ENCODE results near the gene GRIN2C.

The GRIN2C gene

GRCh38 chr17:74903034-74903433 lies 43.3 kb upstream of the GRIN2C start:
- TF ChIP-seq CTCF (IDR thresholded peaks at IDR 0.05; ENCODE audit: low read depth, low read length) (no peak), POLR2A (IDR thresholded peaks at IDR 0.05; ENCODE audit: extremely low read depth, insufficient read length) (no peak)
- DNase-seq (ENCODE audit: low read depth) = no peak

GRCh38 chr17:74901353-74902135 lies 41.9 kb upstream of the GRIN2C start:
- no peak for DNase-seq (ENCODE audit: low read depth)
- H3K4me3 ChIP-seq (ENCODE audit: low read depth, low read length) = no peak overlapping the region
- TF ChIP-seq POLR2A (IDR thresholded peaks at IDR 0.05; ENCODE audit: extremely low read depth, insufficient read length) (no peak), MAX (IDR thresholded peaks at IDR 0.05; ENCODE audit: low read depth, low read length) (no peak), MYC (IDR thresholded peaks at IDR 0.05; ENCODE audit: low read depth, low read length) (no peak), CTCF (IDR thresholded peaks at IDR 0.05; ENCODE audit: low read depth, low read length) (no peak)

More at GRCh38 chr17:74903034-74903433, 43.3 kb upstream of the GRIN2C start:
- no peak overlapping the region for H3K4me3 ChIP-seq (ENCODE audit: low read depth, low read length)

GRCh38 chr17:74900208-74900607 lies 40.5 kb upstream of the GRIN2C start:
- no peak overlapping the region for H3K4me3 ChIP-seq (ENCODE audit: low read depth, low read length)
- TF ChIP-seq POLR2A (IDR thresholded peaks at IDR 0.05; ENCODE audit: extremely low read depth, insufficient read length) (no peak), MYC (IDR thresholded peaks at IDR 0.05; ENCODE audit: low read depth, low read length) (no peak), CTCF (IDR thresholded peaks at IDR 0.05; ENCODE audit: low read depth, low read length) (no peak), MAX (IDR thresholded peaks at IDR 0.05; ENCODE audit: low read depth, low read length) (no peak)
- no peak for DNase-seq (ENCODE audit: low read depth)

GRCh38 chr17:74898376-74898946 lies 38.8 kb upstream of the GRIN2C start:
- no peak for TF ChIP-seq MYC (IDR thresholded peaks at IDR 0.05; ENCODE audit: low read depth, low read length)
- no peak for TF ChIP-seq MAX (IDR thresholded peaks at IDR 0.05; ENCODE audit: low read depth, low read length)
- TF ChIP-seq POLR2A (IDR thresholded peaks at IDR 0.05; ENCODE audit: extremely low read depth, insufficient read length) = no peak
- TF ChIP-seq CTCF (IDR thresholded peaks at IDR 0.05; ENCODE audit: low read depth, low read length) = no peak
- no peak for DNase-seq (ENCODE audit: low read depth)
- H3K4me3 ChIP-seq (ENCODE audit: low read depth, low read length) = no peak overlapping the region

- DNase-seq (ENCODE audit: low read depth) = no peak
- no peak for TF ChIP-seq MYC (IDR thresholded peaks at IDR 0.05; ENCODE audit: low read depth, low read length)
- no peak for TF ChIP-seq POLR2A (IDR thresholded peaks at IDR 0.05; ENCODE audit: extremely low read depth, insufficient read length)
- TF ChIP-seq MAX (IDR thresholded peaks at IDR 0.05; ENCODE audit: low read depth, low read length) = no peak
- TF ChIP-seq CTCF (IDR thresholded peaks at IDR 0.05; ENCODE audit: low read depth, low read length) = no peak
- H3K4me3 ChIP-seq (ENCODE audit: low read depth, low read length) = no peak overlapping the region
Measured at GRCh38 chr17:74893936-74894671, 34.4 kb upstream of the GRIN2C start.

Data from NB4 (cell line).